PFSK-1 (cell line): ENCODE data around the gene XYLT1.

Source experiments
- POLR2AphosphoS5 ChIP-seq: IDR thresholded peaks from 2 replicates; pipeline ENCODE4 v1.6.1; 2012; ENCODE audit warnings: low read depth, mild to moderate bottlenecking, control low read depth, low read length, moderate library complexity
- SIN3A ChIP-seq: IDR thresholded peaks from 2 replicates; pipeline ENCODE4 v1.6.1; 2012; ENCODE audit warnings: mild to moderate bottlenecking, low read length, moderate library complexity, borderline replicate concordance; ENCODE audit not compliant: insufficient read depth
- TF ChIP-seq, protein P1 (sequence below), 2 experiments: IDR thresholded peaks; 2 replicates each; pipeline versions ENCODE4 v1.6.1 to v1.8.0; 2011 to 2012; ENCODE audit warnings: low read depth in 2 of 2, low read length in 2 of 2, control low read depth in 1 of 2, inconsistent platforms in 1 of 2, mild to moderate bottlenecking in 1 of 2, moderate library complexity in 1 of 2; ENCODE audit not compliant: insufficient read depth in 1 of 2

DNA sequence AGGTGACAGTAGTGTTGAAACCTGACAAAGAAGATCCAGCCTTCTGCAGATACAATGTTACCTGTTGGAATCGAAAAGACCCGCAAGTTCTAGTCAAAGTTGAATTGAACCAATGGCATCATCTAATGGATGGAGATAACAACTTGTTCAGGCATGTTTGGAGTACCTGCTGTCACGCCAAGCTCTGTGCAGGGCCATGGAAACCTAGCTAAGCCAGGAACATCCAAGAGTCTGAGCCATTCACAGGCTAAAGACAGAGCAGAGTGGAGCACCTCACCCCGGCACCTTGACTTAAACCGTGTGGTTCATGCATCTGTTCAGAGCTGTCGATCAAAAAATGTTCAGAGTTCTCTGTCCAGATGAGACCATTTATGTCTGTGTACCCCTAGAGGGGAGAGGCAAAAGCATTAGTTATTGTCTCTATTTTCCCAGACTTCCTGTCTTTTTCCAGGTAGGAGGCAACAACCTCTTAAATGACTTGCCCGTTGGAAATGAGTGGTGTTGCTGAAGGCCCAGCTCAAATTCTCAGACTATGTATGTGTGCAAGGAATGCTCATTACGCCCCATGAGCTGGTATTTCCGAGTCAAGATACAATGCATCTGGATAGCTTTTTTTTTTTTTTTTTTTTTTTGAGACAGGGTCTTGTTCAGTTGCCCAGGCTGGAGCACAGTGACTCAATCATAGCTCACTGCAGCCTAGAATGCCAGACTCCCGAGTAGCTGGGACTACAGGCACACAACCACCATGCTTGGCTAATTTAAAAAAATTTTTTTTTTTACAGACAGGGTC is 44.9 kb upstream of the XYLT1 start:
- TF ChIP-seq POLR2AphosphoS5 (no peak), SIN3A (no peak)
- TF ChIP-seq, protein P1, sequence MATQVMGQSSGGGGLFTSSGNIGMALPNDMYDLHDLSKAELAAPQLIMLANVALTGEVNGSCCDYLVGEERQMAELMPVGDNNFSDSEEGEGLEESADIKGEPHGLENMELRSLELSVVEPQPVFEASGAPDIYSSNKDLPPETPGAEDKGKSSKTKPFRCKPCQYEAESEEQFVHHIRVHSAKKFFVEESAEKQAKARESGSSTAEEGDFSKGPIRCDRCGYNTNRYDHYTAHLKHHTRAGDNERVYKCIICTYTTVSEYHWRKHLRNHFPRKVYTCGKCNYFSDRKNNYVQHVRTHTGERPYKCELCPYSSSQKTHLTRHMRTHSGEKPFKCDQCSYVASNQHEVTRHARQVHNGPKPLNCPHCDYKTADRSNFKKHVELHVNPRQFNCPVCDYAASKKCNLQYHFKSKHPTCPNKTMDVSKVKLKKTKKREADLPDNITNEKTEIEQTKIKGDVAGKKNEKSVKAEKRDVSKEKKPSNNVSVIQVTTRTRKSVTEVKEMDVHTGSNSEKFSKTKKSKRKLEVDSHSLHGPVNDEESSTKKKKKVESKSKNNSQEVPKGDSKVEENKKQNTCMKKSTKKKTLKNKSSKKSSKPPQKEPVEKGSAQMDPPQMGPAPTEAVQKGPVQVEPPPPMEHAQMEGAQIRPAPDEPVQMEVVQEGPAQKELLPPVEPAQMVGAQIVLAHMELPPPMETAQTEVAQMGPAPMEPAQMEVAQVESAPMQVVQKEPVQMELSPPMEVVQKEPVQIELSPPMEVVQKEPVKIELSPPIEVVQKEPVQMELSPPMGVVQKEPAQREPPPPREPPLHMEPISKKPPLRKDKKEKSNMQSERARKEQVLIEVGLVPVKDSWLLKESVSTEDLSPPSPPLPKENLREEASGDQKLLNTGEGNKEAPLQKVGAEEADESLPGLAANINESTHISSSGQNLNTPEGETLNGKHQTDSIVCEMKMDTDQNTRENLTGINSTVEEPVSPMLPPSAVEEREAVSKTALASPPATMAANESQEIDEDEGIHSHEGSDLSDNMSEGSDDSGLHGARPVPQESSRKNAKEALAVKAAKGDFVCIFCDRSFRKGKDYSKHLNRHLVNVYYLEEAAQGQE (IDR thresholded peaks at IDR 0.05; ENCODE audit: insufficient read depth in 1 of 2, low read depth in 2 of 2, low read length in 2 of 2): no peak
